WTC11 (cell line): ENCODE data around the gene GCSAM. TPM values are rescaled to one million over a fixed set of nuclear protein-coding genes. Genes with fewer than 3 reads are reported as not detected.

Experiments
- ATAC-seq: fragments of 200-7000 bp; cut with Tn5 transposase; 2 replicates; pipeline ENCODE4 v1.10.0; 2021; ENCODE audit warnings: mild to moderate bottlenecking, moderate library complexity
- CTCF ChIA-PET: fragments of 300-600 bp; sonication (Branson Sonifier 250); formaldehyde crosslinking; loops from one replicate; lab custom pipeline; 2021; ENCODE audit warnings: antibody characterized with exemption; lab: Charles Lee
- POLR2A ChIA-PET: fragments of 350-600 bp; sonication (Branson Sonifier 250); formaldehyde crosslinking; loops from one replicate; lab custom pipeline; 2021; ENCODE audit warnings: antibody characterized with exemption; lab: Charles Lee
- DNase-seq: peaks from one replicate; pipeline ENCODE4 v3.0.0; 2021; ENCODE audit warnings: low spot score
- H3K27ac Mint-ChIP-seq: 2 replicates; pipeline ENCODE4 v1.8.0; 2021; ENCODE audit warnings: mixed read lengths
- H3K27me3 Mint-ChIP-seq: 2 replicates; pipeline ENCODE4 v1.8.0; 2021; ENCODE audit warnings: low read depth, mild to moderate bottlenecking, moderate library complexity, mixed read lengths
- H3K36me3 Mint-ChIP-seq: 2 replicates; pipeline ENCODE4 v1.8.0; 2021; ENCODE audit warnings: mixed read lengths
- H3K4me1 Mint-ChIP-seq: 2 replicates; pipeline ENCODE4 v1.8.0; 2022; ENCODE audit warnings: mixed read lengths
- H3K4me3 Mint-ChIP-seq: 2 replicates; pipeline ENCODE4 v1.8.0; 2021; ENCODE audit warnings: mild to moderate bottlenecking, moderate library complexity, mixed read lengths
- H3K9me3 Mint-ChIP-seq: 2 replicates; pipeline ENCODE4 v1.8.0; 2021; ENCODE audit warnings: mixed read lengths
- ATF1 ChIP-seq: sonication (generic); formaldehyde crosslinking; IDR thresholded peaks from 2 replicates; pipeline ENCODE4 v1.8.1; 2023; ENCODE audit warnings: mild to moderate bottlenecking, moderate library complexity, missing genetic modification reagents
- ATF6 ChIP-seq: sonication (generic); formaldehyde crosslinking; IDR thresholded peaks from 2 replicates; pipeline ENCODE4 v1.8.1; 2023; ENCODE audit warnings: mild to moderate bottlenecking, missing genetic modification reagents
- E2F1 ChIP-seq: sonication (generic); formaldehyde crosslinking; IDR thresholded peaks from 2 replicates; pipeline ENCODE4 v1.8.0; 2022; ENCODE audit warnings: mild to moderate bottlenecking, missing genetic modification reagents
- ELF4 ChIP-seq: sonication (generic); formaldehyde crosslinking; IDR thresholded peaks from 2 replicates; pipeline ENCODE4 v1.8.1; 2022; ENCODE audit warnings: low read depth, mild to moderate bottlenecking, moderate library complexity, missing genetic modification reagents
- GRHL2 ChIP-seq: fragments of 250-450 bp; sonication (Bioruptor Pico); IDR thresholded peaks from 2 replicates; pipeline ENCODE4 v1.8.0; 2022; ENCODE audit warnings: mild to moderate bottlenecking, moderate library complexity; ENCODE audit not compliant: insufficient replicate concordance, severe bottlenecking
- KAT7 ChIP-seq: sonication (generic); formaldehyde crosslinking; IDR thresholded peaks from 2 replicates; pipeline ENCODE4 v1.8.1; 2023; ENCODE audit warnings: missing genetic modification reagents, mild to moderate bottlenecking, borderline replicate concordance
- MXD4 ChIP-seq: fragments of 250-450 bp; sonication (Bioruptor Pico); IDR thresholded peaks from 2 replicates; pipeline ENCODE4 v1.8.0; 2021; ENCODE audit warnings: mild to moderate bottlenecking, moderate library complexity, borderline replicate concordance
- NFE2L1 ChIP-seq: sonication (generic); formaldehyde crosslinking; IDR thresholded peaks from 2 replicates; pipeline ENCODE4 v1.8.1; 2023; ENCODE audit warnings: missing genetic modification reagents
- NR1H2 ChIP-seq: sonication (generic); formaldehyde crosslinking; IDR thresholded peaks from 2 replicates; pipeline ENCODE4 v1.9.0; 2021; ENCODE audit warnings: mild to moderate bottlenecking, moderate library complexity, missing genetic modification reagents
- OVOL2 ChIP-seq: fragments of 250-450 bp; sonication (Bioruptor Pico); IDR thresholded peaks from 2 replicates; pipeline ENCODE4 v1.9.0; 2021; ENCODE audit warnings: mild to moderate bottlenecking, borderline replicate concordance
- PRDM15 ChIP-seq: sonication (generic); formaldehyde crosslinking; IDR thresholded peaks from 2 replicates; pipeline ENCODE4 v1.8.0; 2022; ENCODE audit warnings: missing genetic modification reagents
- SMAD4 ChIP-seq: sonication (generic); formaldehyde crosslinking; IDR thresholded peaks from 2 replicates; pipeline ENCODE4 v1.8.0; 2022; ENCODE audit warnings: mild to moderate bottlenecking, missing genetic modification reagents
- SOX15 ChIP-seq: fragments of 250-450 bp; sonication (Bioruptor Pico); IDR thresholded peaks from 2 replicates; pipeline ENCODE4 v1.9.0; 2021; ENCODE audit warnings: mild to moderate bottlenecking
- TCF7 ChIP-seq: sonication (generic); formaldehyde crosslinking; IDR thresholded peaks from 2 replicates; pipeline ENCODE4 v1.8.0; 2022; ENCODE audit warnings: mild to moderate bottlenecking, low read depth, missing genetic modification reagents, moderate library complexity
- ZNF138 ChIP-seq: sonication (generic); formaldehyde crosslinking; conservative IDR thresholded peaks from 2 replicates; pipeline ENCODE4 v1.8.1; 2022; ENCODE audit warnings: mild to moderate bottlenecking, moderate library complexity, missing genetic modification reagents
- ZNF219 ChIP-seq: sonication (generic); formaldehyde crosslinking; IDR thresholded peaks from 2 replicates; pipeline ENCODE4 v1.8.0; 2023; ENCODE audit warnings: missing genetic modification reagents, mild to moderate bottlenecking, borderline replicate concordance
- ZNF232 ChIP-seq: sonication (generic); formaldehyde crosslinking; IDR thresholded peaks from 2 replicates; pipeline ENCODE4 v1.8.0; 2022; ENCODE audit warnings: mild to moderate bottlenecking, missing genetic modification reagents
- total RNA-seq: library from RNA; stranded (reverse); gene quantifications from 3 replicates; pipeline ENCODE4 v1.2.3, GENCODE V29; 2021
- TF ChIP-seq, protein P1 (sequence below): fragments of 250-450 bp; sonication (Bioruptor Pico); IDR thresholded peaks from 2 replicates; pipeline ENCODE4 v1.9.0; 2021; ENCODE audit warnings: mild to moderate bottlenecking
- TF ChIP-seq, protein P2 (sequence below): sonication (generic); formaldehyde crosslinking; IDR thresholded peaks from 2 replicates; pipeline ENCODE4 v1.8.1; 2023; ENCODE audit warnings: mild to moderate bottlenecking, missing genetic modification reagents
- TF ChIP-seq, protein P3 (sequence below): sonication (generic); formaldehyde crosslinking; IDR thresholded peaks from 2 replicates; pipeline ENCODE4 v1.8.0; 2022; ENCODE audit warnings: mild to moderate bottlenecking, missing genetic modification reagents

The GCSAM gene
- total RNA-seq, 1 experiment from 2014 or later = 0.17 TPM

- Mint-ChIP-seq H3K27me3 (no peaks in the 10 kb centered on the region), H3K4me1 (peaks cover 22% of the 10 kb centered on the region), H3K36me3 (peaks cover 22% of the 10 kb centered on the region), H3K27ac (no peak overlapping the region), H3K4me3 (no peak overlapping the region), H3K9me3 (no peaks in the 10 kb centered on the region)
- DNase-seq = no peak
- TF ChIP-seq NR1H2 (CRISPR knock-in tag) (no peak), E2F1 (CRISPR knock-in tag) (no peak), TCF7 (CRISPR knock-in tag) (no peak), GRHL2 (CRISPR knock-in tag) (no peak), ELF4 (CRISPR knock-in tag) (no peak), PRDM15 (CRISPR knock-in tag) (no peak), SMAD4 (CRISPR knock-in tag) (no peak), KAT7 (CRISPR knock-in tag) (no peak), ATF6 (CRISPR knock-in tag) (no peak)
- TF ChIP-seq, protein P1, sequence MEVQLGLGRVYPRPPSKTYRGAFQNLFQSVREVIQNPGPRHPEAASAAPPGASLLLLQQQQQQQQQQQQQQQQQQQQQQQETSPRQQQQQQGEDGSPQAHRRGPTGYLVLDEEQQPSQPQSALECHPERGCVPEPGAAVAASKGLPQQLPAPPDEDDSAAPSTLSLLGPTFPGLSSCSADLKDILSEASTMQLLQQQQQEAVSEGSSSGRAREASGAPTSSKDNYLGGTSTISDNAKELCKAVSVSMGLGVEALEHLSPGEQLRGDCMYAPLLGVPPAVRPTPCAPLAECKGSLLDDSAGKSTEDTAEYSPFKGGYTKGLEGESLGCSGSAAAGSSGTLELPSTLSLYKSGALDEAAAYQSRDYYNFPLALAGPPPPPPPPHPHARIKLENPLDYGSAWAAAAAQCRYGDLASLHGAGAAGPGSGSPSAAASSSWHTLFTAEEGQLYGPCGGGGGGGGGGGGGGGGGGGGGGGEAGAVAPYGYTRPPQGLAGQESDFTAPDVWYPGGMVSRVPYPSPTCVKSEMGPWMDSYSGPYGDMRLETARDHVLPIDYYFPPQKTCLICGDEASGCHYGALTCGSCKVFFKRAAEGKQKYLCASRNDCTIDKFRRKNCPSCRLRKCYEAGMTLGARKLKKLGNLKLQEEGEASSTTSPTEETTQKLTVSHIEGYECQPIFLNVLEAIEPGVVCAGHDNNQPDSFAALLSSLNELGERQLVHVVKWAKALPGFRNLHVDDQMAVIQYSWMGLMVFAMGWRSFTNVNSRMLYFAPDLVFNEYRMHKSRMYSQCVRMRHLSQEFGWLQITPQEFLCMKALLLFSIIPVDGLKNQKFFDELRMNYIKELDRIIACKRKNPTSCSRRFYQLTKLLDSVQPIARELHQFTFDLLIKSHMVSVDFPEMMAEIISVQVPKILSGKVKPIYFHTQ = no peak
- TF ChIP-seq, protein P2, sequence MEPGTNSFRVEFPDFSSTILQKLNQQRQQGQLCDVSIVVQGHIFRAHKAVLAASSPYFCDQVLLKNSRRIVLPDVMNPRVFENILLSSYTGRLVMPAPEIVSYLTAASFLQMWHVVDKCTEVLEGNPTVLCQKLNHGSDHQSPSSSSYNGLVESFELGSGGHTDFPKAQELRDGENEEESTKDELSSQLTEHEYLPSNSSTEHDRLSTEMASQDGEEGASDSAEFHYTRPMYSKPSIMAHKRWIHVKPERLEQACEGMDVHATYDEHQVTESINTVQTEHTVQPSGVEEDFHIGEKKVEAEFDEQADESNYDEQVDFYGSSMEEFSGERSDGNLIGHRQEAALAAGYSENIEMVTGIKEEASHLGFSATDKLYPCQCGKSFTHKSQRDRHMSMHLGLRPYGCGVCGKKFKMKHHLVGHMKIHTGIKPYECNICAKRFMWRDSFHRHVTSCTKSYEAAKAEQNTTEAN (CRISPR knock-in tag) = no peak
- TF ChIP-seq, protein P3, sequence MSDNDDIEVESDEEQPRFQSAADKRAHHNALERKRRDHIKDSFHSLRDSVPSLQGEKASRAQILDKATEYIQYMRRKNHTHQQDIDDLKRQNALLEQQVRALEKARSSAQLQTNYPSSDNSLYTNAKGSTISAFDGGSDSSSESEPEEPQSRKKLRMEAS (CRISPR knock-in tag) = no peak
- ChIA-PET CTCF (no interaction called here), POLR2A (no interaction called here)
- no peak for ATAC-seq
These were observed 17.8 kb downstream of the GCSAM start for GRCh38 chr3:112115161-112115739.

DNA sequence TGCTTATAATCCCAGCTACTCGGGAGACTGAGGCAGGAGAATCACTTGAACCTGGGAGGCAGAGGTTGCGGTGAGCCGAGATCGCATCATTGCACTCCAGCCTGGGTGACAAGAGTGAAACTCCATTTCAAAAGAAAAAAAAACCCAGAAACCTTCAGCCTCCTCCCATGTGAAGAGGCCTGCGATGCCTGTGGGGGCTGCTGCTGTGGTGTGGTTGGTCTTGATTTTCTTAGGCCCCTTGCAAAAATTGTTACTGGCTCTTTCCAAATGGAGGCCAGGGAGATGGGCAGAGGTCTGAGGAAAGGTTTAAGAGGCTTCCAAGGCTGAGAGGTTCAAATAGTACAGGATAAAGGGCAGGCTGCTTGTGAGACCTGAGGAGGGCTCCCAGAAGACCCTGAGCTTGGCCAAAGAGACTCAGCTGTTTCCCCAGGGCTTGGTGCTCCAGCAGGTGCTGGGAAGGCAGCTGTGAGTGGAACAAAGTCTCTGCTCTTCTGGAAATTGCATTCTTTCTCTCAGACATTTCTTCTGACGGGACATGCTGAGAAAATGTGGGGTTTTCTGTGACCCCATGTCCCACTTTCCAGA, 18.4 kb downstream of the GCSAM start:
- no peaks in the 10 kb centered on the region for H3K9me3 Mint-ChIP-seq
- peaks cover 19% of the 10 kb centered on the region for H3K4me1 Mint-ChIP-seq
- peaks cover 22% of the 10 kb centered on the region for H3K36me3 Mint-ChIP-seq
- ATAC-seq = no peak
- no peak for DNase-seq
- no peak overlapping the region for H3K4me3 Mint-ChIP-seq
- ChIA-PET CTCF (no interaction called here), POLR2A (no interaction called here)
- H3K27me3 Mint-ChIP-seq = no peaks in the 10 kb centered on the region
- no peak overlapping the region for H3K27ac Mint-ChIP-seq
- no peak for TF ChIP-seq ATF6 (CRISPR knock-in tag)
- TF ChIP-seq SMAD4 (CRISPR knock-in tag) = no peak
- TF ChIP-seq ATF1 (CRISPR knock-in tag) = no peak
- TF ChIP-seq SOX15 (CRISPR knock-in tag) = no peak
- no peak for TF ChIP-seq ZNF138 (CRISPR knock-in tag)
- TF ChIP-seq OVOL2 (CRISPR knock-in tag) = no peak
- TF ChIP-seq NFE2L1 (CRISPR knock-in tag) = no peak
- TF ChIP-seq MXD4 (CRISPR knock-in tag) = no peak
- TF ChIP-seq ZNF232 (CRISPR knock-in tag) = no peak
- TF ChIP-seq ZNF219 (CRISPR knock-in tag) = no peak
